Measurements from ENCODE around the gene C16orf89.

DNA sequence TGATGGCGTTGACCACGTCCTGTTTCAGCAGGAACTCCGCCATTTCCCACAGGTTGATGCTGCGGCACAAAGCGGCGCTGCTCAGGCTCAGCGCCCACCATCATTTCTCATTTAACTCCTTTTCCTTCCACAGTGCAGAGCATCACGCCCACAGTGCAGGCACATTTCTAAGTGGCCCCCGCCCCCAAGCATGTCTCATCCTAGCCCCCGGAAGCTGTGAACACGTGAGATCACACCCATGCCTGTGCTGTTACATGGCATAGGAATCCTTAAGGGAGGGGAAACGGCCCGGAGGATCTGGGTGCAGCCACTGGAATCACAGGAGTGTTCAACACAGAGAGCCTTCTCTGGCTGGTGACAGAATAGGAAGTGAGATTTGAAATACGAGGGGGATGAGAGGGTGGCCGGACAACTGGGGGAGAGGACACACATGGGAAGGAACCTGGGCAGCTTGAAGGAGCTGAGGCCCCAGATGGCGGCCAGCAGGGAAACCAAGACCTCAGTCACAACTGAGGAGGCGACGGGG is 36.7 kb downstream of the C16orf89 start:
- TF ChIP-seq, protein P1, sequence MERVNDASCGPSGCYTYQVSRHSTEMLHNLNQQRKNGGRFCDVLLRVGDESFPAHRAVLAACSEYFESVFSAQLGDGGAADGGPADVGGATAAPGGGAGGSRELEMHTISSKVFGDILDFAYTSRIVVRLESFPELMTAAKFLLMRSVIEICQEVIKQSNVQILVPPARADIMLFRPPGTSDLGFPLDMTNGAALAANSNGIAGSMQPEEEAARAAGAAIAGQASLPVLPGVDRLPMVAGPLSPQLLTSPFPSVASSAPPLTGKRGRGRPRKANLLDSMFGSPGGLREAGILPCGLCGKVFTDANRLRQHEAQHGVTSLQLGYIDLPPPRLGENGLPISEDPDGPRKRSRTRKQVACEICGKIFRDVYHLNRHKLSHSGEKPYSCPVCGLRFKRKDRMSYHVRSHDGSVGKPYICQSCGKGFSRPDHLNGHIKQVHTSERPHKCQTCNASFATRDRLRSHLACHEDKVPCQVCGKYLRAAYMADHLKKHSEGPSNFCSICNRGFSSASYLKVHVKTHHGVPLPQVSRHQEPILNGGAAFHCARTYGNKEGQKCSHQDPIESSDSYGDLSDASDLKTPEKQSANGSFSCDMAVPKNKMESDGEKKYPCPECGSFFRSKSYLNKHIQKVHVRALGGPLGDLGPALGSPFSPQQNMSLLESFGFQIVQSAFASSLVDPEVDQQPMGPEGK (CRISPR knock-in tag; IDR thresholded peaks at IDR 0.05; ENCODE audit: borderline replicate concordance): no peak
- TF ChIP-seq ZFP3 (CRISPR knock-in tag; IDR thresholded peaks at IDR 0.05) (no peak), ZNF8 (CRISPR knock-in tag; IDR thresholded peaks at IDR 0.05) (no peak), POU6F1 (CRISPR knock-in tag; IDR thresholded peaks at IDR 0.05; ENCODE audit: borderline replicate concordance, low read depth) (no peak), ZFP30 (CRISPR knock-in tag; IDR thresholded peaks at IDR 0.05) (no peak), RARB (CRISPR knock-in tag; IDR thresholded peaks at IDR 0.05) (no peak), CSDC2 (CRISPR knock-in tag; IDR thresholded peaks at IDR 0.05) (no peak), GLIS3 (CRISPR knock-in tag; IDR thresholded peaks at IDR 0.05) (no peak), OSR1 (CRISPR knock-in tag; IDR thresholded peaks at IDR 0.05) (no peak)
- TF ChIP-seq, protein P2, sequence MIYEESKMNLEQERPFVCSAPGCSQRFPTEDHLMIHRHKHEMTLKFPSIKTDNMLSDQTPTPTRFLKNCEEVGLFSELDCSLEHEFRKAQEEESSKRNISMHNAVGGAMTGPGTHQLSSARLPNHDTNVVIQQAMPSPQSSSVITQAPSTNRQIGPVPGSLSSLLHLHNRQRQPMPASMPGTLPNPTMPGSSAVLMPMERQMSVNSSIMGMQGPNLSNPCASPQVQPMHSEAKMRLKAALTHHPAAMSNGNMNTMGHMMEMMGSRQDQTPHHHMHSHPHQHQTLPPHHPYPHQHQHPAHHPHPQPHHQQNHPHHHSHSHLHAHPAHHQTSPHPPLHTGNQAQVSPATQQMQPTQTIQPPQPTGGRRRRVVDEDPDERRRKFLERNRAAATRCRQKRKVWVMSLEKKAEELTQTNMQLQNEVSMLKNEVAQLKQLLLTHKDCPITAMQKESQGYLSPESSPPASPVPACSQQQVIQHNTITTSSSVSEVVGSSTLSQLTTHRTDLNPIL (CRISPR knock-in tag; IDR thresholded peaks at IDR 0.05; ENCODE audit: low read depth): no peak
